Osteocyte (in vitro differentiated cells): ENCODE measurements around the gene UBL4B. TPM values are rescaled to one million over a fixed set of nuclear protein-coding genes. Genes with fewer than 3 reads are reported as not detected.

Experiments
- DNase-seq: peaks from one replicate; pipeline ENCODE4 v3.0.0; 2021; ENCODE audit warnings: mixed read lengths; ENCODE audit not compliant: unreplicated experiment; ENCODE audit errors: extremely low spot score
- H3K27ac Mint-ChIP-seq: one replicate; pipeline ENCODE4 v1.8.0; 2021; ENCODE audit warnings: mild to moderate bottlenecking, mixed read lengths; ENCODE audit not compliant: unreplicated experiment
- H3K27me3 Mint-ChIP-seq: one replicate; pipeline ENCODE4 v1.8.0; 2021; ENCODE audit warnings: mixed read lengths; ENCODE audit not compliant: unreplicated experiment
- H3K36me3 Mint-ChIP-seq: one replicate; pipeline ENCODE4 v1.8.0; 2021; ENCODE audit warnings: mixed read lengths; ENCODE audit not compliant: unreplicated experiment
- H3K4me1 Mint-ChIP-seq: one replicate; pipeline ENCODE4 v1.8.0; 2021; ENCODE audit warnings: mixed read lengths; ENCODE audit not compliant: unreplicated experiment
- H3K4me3 Mint-ChIP-seq: one replicate; pipeline ENCODE4 v1.8.0; 2021; ENCODE audit warnings: mild to moderate bottlenecking, moderate library complexity, mixed read lengths; ENCODE audit not compliant: unreplicated experiment
- H3K9me3 Mint-ChIP-seq: one replicate; pipeline ENCODE4 v1.8.0; 2021; ENCODE audit warnings: mixed read lengths; ENCODE audit not compliant: unreplicated experiment
- total RNA-seq: library from RNA; stranded (reverse); gene quantifications from 2 replicates; pipeline ENCODE4 v1.2.1, GENCODE V29; 2021
- TF ChIP-seq, protein P1 (sequence below): fragments of 200-600 bp; sonication (generic); IDR thresholded peaks from 2 replicates; pipeline ENCODE4 v1.5.0; 2021; ENCODE audit warnings: antibody characterized with exemption, mild to moderate bottlenecking, moderate library complexity

UBL4B gene
- total RNA-seq, 1 donor from 2014 or later: not detected

GRCh38 chr1:110114784-110115183 is 2.5 kb downstream of the UBL4B start:
- Mint-ChIP-seq H3K27ac (no peak overlapping the region), H3K27me3 (peaks cover 47% of the 10 kb centered on the region), H3K4me1 (peaks cover 4% of the 10 kb centered on the region), H3K4me3 (no peak overlapping the region), H3K9me3 (no peaks in the 10 kb centered on the region), H3K36me3 (no peaks in the 10 kb centered on the region)
- no peak for DNase-seq
- TF ChIP-seq, protein P1, sequence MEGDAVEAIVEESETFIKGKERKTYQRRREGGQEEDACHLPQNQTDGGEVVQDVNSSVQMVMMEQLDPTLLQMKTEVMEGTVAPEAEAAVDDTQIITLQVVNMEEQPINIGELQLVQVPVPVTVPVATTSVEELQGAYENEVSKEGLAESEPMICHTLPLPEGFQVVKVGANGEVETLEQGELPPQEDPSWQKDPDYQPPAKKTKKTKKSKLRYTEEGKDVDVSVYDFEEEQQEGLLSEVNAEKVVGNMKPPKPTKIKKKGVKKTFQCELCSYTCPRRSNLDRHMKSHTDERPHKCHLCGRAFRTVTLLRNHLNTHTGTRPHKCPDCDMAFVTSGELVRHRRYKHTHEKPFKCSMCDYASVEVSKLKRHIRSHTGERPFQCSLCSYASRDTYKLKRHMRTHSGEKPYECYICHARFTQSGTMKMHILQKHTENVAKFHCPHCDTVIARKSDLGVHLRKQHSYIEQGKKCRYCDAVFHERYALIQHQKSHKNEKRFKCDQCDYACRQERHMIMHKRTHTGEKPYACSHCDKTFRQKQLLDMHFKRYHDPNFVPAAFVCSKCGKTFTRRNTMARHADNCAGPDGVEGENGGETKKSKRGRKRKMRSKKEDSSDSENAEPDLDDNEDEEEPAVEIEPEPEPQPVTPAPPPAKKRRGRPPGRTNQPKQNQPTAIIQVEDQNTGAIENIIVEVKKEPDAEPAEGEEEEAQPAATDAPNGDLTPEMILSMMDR: no peak

DNA sequence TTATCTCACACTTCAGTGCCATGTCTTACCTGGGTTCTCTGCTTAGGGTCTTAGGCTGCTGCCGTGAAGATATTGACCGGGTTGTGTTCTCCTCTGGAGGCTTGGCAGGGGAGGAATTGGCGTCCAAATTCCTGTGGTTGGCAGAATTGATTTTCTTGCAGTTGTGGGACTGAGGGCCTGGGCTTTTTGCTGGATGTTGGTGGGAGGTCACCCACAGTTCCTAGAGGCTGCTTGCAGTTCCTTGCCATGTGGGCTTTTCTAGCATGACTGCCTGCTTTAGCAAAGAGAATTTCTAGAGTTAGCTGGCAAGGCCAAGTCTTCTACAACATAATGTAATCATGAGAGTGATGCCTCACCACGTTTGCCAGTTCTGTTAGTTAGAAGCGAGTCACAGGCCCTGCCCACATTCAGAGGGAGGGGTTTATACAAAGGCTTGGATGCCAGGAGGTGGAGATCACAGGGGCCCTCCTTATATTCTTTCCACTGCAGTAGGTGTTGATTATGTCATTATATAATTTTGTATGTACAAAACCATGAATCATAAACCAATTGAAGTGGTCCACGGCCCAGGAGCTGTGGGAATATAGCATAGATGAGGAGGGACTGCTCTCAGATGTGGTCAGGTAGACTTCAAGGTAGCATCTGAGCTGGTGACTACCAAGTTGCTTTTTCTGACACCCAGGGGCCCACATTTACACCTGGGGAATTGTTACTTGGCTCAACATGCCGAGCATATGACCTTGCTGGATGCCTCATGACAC is 6.6 kb downstream of the UBL4B start:
- Mint-ChIP-seq H3K9me3 (peaks cover 5% of the 10 kb centered on the region), H3K36me3 (no peaks in the 10 kb centered on the region), H3K27me3 (peaks cover 27% of the 10 kb centered on the region), H3K27ac (no peak overlapping the region), H3K4me3 (no peak overlapping the region), H3K4me1 (peaks cover 1% of the 10 kb centered on the region)
- TF ChIP-seq, protein P1: no peak
- DNase-seq: no peak

DNA sequence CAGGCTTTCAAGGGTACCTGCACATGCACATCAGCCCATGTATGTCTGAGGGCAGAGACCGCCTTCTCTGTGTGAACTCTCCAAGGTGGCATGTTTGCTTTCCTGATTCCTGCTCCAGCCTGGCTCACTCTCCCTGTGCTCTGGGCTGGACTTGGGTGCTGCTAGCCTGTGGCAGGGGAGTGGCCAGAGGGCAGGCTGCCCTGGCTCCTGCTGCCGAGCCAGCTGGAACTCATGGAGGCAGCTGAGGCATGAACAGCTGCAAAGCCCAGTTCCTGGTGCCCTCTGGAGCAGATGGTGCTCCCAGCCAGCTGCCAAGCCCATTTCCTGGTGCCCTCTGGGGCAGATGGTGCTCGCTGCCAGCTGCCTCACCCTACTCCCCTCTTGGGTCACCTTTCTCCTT is 7.6 kb downstream of the UBL4B start:
- TF ChIP-seq, protein P1: no peak
- no peaks in the 10 kb centered on the region for H3K36me3 Mint-ChIP-seq
- no peak overlapping the region for H3K27ac Mint-ChIP-seq

GRCh38 chr1:110120960-110121561 is 8.8 kb downstream of the UBL4B start:
- peaks cover 1% of the 10 kb centered on the region for H3K4me1 Mint-ChIP-seq
- TF ChIP-seq, protein P1: no peak
- H3K9me3 Mint-ChIP-seq: peaks cover 10% of the 10 kb centered on the region
- H3K4me3 Mint-ChIP-seq: no peak overlapping the region
- no peaks in the 10 kb centered on the region for H3K36me3 Mint-ChIP-seq
- H3K27ac Mint-ChIP-seq: no peak overlapping the region
- peaks cover 9% of the 10 kb centered on the region for H3K27me3 Mint-ChIP-seq
- no peak for DNase-seq

More for the DNA sequence above, 7.6 kb downstream of the UBL4B start:
- peaks cover 10% of the 10 kb centered on the region for H3K9me3 Mint-ChIP-seq
- H3K4me1 Mint-ChIP-seq: peaks cover 1% of the 10 kb centered on the region
- H3K27me3 Mint-ChIP-seq: peaks cover 18% of the 10 kb centered on the region
- DNase-seq: no peak
- no peak overlapping the region for H3K4me3 Mint-ChIP-seq

GRCh38 chr1:110123224-110123623 is 11.0 kb downstream of the UBL4B start:
- Mint-ChIP-seq H3K27me3 (peaks cover 7% of the 10 kb centered on the region), H3K27ac (no peak overlapping the region), H3K4me1 (peaks cover 1% of the 10 kb centered on the region), H3K4me3 (no peak overlapping the region), H3K36me3 (no peaks in the 10 kb centered on the region), H3K9me3 (peaks cover 10% of the 10 kb centered on the region)
- DNase-seq: no peak
- TF ChIP-seq, protein P1: no peak
